SU-DHL-6 (cell line): ENCODE results near the gene ZRANB3.
"Not testable (repeated sequence)": the region's sequence is repeated elsewhere in the genome, so short reads cannot be mapped to it uniquely, and the experiment has no call there.

Experiments
- H2AFZ ChIP-seq: fragments of 200-600 bp; sonication (generic); 2 replicates; pipeline ENCODE4 v1.6.1; 2014; ENCODE audit warnings: low read depth, mild to moderate bottlenecking, moderate library complexity, mixed read lengths, antibody characterized with exemption, low read length; ENCODE audit not compliant: severe bottlenecking
- H3F3A ChIP-seq: fragments of 200-600 bp; shearing (Covaris generic); 2 replicates; pipeline ENCODE4 v1.6.0; 2016; ENCODE audit warnings: antibody characterized with exemption, mild to moderate bottlenecking; ENCODE audit not compliant: insufficient read depth
- H3K27ac ChIP-seq: fragments of 200-600 bp; sonication (generic); 2 replicates; pipeline ENCODE4 v1.5.1; 2016; ENCODE audit warnings: low read depth, mild to moderate bottlenecking, low read length, moderate library complexity, mixed read lengths
- H3K27me3 ChIP-seq: fragments of 200-600 bp; sonication (generic), shearing (Covaris generic); 2 replicates; pipeline ENCODE4 v1.6.0; 2014; ENCODE audit warnings: mild to moderate bottlenecking, low read length
- H3K36me3 ChIP-seq: fragments of 200-600 bp; sonication (generic); 2 replicates; pipeline ENCODE4 v1.6.1; 2014; ENCODE audit warnings: mild to moderate bottlenecking, low read length, mixed read lengths
- H3K4me2 ChIP-seq: fragments of 300-600, 200-600 bp; shearing (Covaris generic), sonication (generic); 2 replicates; pipeline ENCODE4 v1.6.0; 2014; ENCODE audit warnings: low read length, low read depth, mild to moderate bottlenecking; ENCODE audit not compliant: poor library complexity, severe bottlenecking
- H3K4me3 ChIP-seq: fragments of 200-600 bp; sonication (generic); 2 replicates; pipeline ENCODE4 v1.5.1; 2014; ENCODE audit warnings: antibody characterized with exemption, low read length, mild to moderate bottlenecking, mixed read lengths; ENCODE audit not compliant: insufficient read depth, poor library complexity, severe bottlenecking
- H3K79me2 ChIP-seq: fragments of 200-600 bp; sonication (generic); 2 replicates; pipeline ENCODE4 v1.6.1; 2014; ENCODE audit warnings: mild to moderate bottlenecking, low read length, moderate library complexity; ENCODE audit not compliant: insufficient read depth
- H3K9ac ChIP-seq: fragments of 200-600 bp; sonication (generic); 2 replicates; pipeline ENCODE4 v1.7.0; 2014; ENCODE audit warnings: mild to moderate bottlenecking, low read length
- H3K9me2 ChIP-seq: fragments of 200-600 bp; sonication (generic); replicated peaks from 2 replicates; pipeline ENCODE4 v1.6.1; 2014; ENCODE audit warnings: low read length; ENCODE audit not compliant: insufficient read depth
- H3K9me3 ChIP-seq: fragments of 200-600 bp; sonication (generic); 2 replicates; pipeline ENCODE4 v1.6.1; 2014; ENCODE audit warnings: low read length, mixed read lengths; ENCODE audit not compliant: insufficient read depth
- H4K20me1 ChIP-seq: fragments of 200-600 bp; sonication (generic); 2 replicates; pipeline ENCODE4 v1.6.1; 2014; ENCODE audit warnings: low read depth, mild to moderate bottlenecking, antibody characterized with exemption, low read length, moderate library complexity, mixed read lengths
- EZH2phosphoT487 ChIP-seq: fragments of 200-600 bp; sonication (generic), shearing (Covaris generic); conservative IDR thresholded peaks from 2 replicates; pipeline ENCODE4 v1.6.1; 2018; ENCODE audit warnings: mild to moderate bottlenecking, antibody characterized with exemption, low read length, moderate library complexity, mixed read lengths
- TF ChIP-seq, protein P1 (sequence below): fragments of 200-600 bp; sonication (generic); IDR thresholded peaks from one replicate; pipeline ENCODE4 v1.5.1; 2017; ENCODE audit warnings: antibody characterized with exemption, mild to moderate bottlenecking, low read length, moderate library complexity; ENCODE audit not compliant: insufficient read depth, poor library complexity, severe bottlenecking

Gene ZRANB3

DNA sequence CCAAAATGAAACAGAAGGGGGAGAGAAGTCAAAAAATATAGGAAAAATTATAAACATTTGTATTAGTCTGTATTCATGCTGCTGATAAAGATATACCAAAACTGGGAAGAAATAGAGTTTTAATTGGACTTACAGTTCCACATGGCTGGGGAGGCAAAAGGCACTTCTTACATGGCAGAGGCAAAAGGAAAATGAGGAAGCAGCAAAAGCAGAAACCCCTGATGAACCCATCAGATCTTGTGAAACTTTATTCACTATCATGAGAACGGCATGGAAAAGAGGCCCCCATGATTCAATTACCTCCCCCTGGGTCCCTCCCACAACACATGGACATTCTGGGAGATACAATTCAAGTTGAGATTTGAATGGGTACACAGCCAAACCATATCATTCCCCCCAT is 79.1 kb downstream of the ZRANB3 start:
- H4K20me1 ChIP-seq = no peaks in the 10 kb centered on the region
- H3K27ac ChIP-seq = no peak overlapping the region
- no peak overlapping the region for H3K9ac ChIP-seq
- H3K27me3 ChIP-seq = no peaks in the 10 kb centered on the region
- no peaks in the 10 kb centered on the region for H3K36me3 ChIP-seq
- no peak for TF ChIP-seq EZH2phosphoT487
- H2AFZ ChIP-seq = no peak overlapping the region
- no peaks in the 10 kb centered on the region for H3K79me2 ChIP-seq
- no peaks in the 10 kb centered on the region for H3K9me2 ChIP-seq
- no peaks in the 10 kb centered on the region for H3F3A ChIP-seq
- no peak overlapping the region for H3K4me3 ChIP-seq
- H3K9me3 ChIP-seq = peaks cover 14% of the 10 kb centered on the region; the same call in 1 of the 2 replicates
- no peak overlapping the region for H3K4me2 ChIP-seq

DNA sequence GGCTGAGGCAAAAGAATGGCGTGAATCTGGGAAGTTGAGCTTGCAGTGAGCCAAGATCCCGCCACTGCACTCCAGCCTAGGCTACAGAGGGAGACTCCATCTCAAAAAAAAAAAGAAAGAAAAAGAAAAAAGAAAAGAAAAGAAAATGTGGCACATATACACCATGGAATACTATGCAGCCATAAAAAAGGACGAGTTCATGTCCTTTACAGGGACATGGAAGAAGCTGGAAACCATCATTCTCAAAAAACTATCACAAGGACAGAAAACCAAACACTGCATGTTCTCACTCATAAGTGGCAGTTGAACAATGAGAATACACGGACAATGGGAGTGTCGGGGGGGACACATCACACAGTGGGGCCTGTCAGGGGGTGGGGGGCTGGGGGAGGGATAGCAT is 88.0 kb downstream of the ZRANB3 start:
- H3K27me3 ChIP-seq, H3K79me2 ChIP-seq, H2AFZ ChIP-seq, H3K9me3 ChIP-seq, H3K4me3 ChIP-seq, H3K9me2 ChIP-seq, H3F3A ChIP-seq, H3K4me2 ChIP-seq, H3K9ac ChIP-seq, H4K20me1 ChIP-seq, H3K27ac ChIP-seq, H3K36me3 ChIP-seq: not testable (repeated sequence)

DNA sequence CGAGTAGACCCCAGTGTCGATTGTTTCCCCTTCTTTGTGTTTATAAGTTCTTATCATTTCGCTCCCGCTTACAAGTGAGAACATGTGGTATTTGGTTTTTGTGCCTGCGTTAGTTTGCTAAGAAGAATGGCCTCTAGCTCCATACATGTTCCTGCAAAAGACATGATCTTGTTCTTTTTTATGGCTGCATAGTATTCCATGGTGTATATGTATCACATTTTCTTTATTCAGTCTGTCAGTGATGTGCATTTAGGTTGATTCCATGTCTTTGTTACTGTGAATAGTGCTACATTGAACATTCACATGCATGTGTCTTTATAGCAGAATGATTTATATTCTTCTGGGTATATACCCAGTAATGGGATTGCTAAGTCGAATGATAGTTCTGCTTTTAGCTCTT is 95.9 kb downstream of the ZRANB3 start:
- not testable (repeated sequence) for H2AFZ ChIP-seq, H3K27me3 ChIP-seq, H3K79me2 ChIP-seq, H4K20me1 ChIP-seq, H3K9me2 ChIP-seq, H3K9me3 ChIP-seq, H3K9ac ChIP-seq, H3K4me3 ChIP-seq, H3K27ac ChIP-seq, H3K4me2 ChIP-seq, H3F3A ChIP-seq, H3K36me3 ChIP-seq

DNA sequence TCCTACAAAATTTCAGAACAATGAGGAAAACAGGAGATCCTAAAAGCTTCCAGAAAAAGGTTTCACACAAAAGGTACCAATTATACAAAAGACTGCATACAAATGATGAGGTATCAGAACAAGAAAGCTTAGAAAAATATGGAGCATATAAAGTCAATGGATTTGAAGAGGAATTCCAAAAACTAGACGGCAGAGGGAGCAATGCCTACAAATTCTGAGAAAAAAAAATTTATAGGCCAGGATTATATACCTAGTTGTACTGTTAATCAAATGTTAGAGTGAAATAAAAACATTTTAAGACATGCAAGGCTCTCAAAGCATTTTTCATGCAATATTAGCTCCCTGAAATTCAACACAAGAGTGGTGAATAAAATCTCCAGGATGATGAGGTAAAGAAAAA is 106.2 kb downstream of the ZRANB3 start:
- Histone ChIP-seq H4K20me1 (no peaks in the 10 kb centered on the region), H3K79me2 (no peaks in the 10 kb centered on the region), H3F3A (no peaks in the 10 kb centered on the region), H3K9me3 (no peaks in the 10 kb centered on the region), H3K36me3 (no peaks in the 10 kb centered on the region), H3K4me2 (no peak overlapping the region), H3K9ac (no peak overlapping the region), H3K9me2 (no peaks in the 10 kb centered on the region), H3K27me3 (no peaks in the 10 kb centered on the region), H2AFZ (no peak overlapping the region), H3K4me3 (no peak overlapping the region), H3K27ac (no peak overlapping the region)
- no peak for TF ChIP-seq EZH2phosphoT487
- TF ChIP-seq, protein P1, sequence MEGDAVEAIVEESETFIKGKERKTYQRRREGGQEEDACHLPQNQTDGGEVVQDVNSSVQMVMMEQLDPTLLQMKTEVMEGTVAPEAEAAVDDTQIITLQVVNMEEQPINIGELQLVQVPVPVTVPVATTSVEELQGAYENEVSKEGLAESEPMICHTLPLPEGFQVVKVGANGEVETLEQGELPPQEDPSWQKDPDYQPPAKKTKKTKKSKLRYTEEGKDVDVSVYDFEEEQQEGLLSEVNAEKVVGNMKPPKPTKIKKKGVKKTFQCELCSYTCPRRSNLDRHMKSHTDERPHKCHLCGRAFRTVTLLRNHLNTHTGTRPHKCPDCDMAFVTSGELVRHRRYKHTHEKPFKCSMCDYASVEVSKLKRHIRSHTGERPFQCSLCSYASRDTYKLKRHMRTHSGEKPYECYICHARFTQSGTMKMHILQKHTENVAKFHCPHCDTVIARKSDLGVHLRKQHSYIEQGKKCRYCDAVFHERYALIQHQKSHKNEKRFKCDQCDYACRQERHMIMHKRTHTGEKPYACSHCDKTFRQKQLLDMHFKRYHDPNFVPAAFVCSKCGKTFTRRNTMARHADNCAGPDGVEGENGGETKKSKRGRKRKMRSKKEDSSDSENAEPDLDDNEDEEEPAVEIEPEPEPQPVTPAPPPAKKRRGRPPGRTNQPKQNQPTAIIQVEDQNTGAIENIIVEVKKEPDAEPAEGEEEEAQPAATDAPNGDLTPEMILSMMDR = no peak

DNA sequence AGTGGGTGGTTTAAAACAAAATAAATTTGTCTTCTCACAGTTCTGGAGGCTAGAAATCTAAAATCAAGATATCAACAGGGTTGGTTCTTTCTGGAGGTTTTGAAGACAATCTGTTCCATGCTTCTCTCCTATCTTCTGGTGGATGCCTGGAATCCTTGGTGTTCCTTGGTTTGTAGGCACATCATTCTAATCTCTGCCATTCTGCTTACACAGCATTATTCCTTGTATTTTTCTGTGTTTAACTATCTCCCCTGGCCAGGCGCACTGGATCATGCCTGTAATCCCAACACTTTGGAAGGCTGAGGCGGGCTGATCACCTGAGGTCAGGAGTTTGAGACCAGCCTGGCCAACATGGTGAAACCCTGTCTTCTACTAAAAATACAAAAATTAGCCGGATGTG is 108.1 kb downstream of the ZRANB3 start:
- Histone ChIP-seq H3K4me3 (no peak overlapping the region), H3K9me2 (no peaks in the 10 kb centered on the region), H3K27ac (no peak overlapping the region), H3K9ac (no peak overlapping the region), H3K36me3 (no peaks in the 10 kb centered on the region), H3K79me2 (no peaks in the 10 kb centered on the region), H4K20me1 (no peaks in the 10 kb centered on the region), H3K9me3 (no peaks in the 10 kb centered on the region), H3F3A (no peaks in the 10 kb centered on the region), H3K4me2 (no peak overlapping the region), H2AFZ (no peak overlapping the region), H3K27me3 (no peaks in the 10 kb centered on the region)
- TF ChIP-seq EZH2phosphoT487 = no peak
